Endothelial cell of umbilical vein (primary cell): Measurements from ENCODE around the gene CFAP77.

ENCODE experiments used
- CTCF ChIP-seq, 2 donors: IDR thresholded peaks; 1 replicate in 1 of 2; 2 replicates in 1 of 2; pipeline ENCODE4 v1.5.1; 2011; ENCODE audit warnings: low read length in 2 of 2, mild to moderate bottlenecking in 2 of 2, moderate library complexity in 2 of 2, control low read depth in 1 of 2, inconsistent platforms in 1 of 2, low read depth in 1 of 2; ENCODE audit not compliant: insufficient read depth in 1 of 2; ENCODE audit errors: extremely low read depth in 1 of 2
- EZH2 ChIP-seq: IDR thresholded peaks from 2 replicates; pipeline ENCODE4 v1.6.1; 2012; ENCODE audit warnings: borderline replicate concordance, low read depth, mild to moderate bottlenecking, moderate library complexity, low read length, inconsistent platforms; ENCODE audit not compliant: severe bottlenecking
- JUN ChIP-seq: IDR thresholded peaks from 2 replicates; pipeline ENCODE4 v1.6.1; 2011; ENCODE audit warnings: borderline replicate concordance, low read depth; ENCODE audit not compliant: insufficient read length, insufficient read depth
- MAX ChIP-seq: IDR thresholded peaks from 2 replicates; pipeline ENCODE4 v1.6.1; 2011; ENCODE audit not compliant: insufficient read depth, insufficient read length
- MYC ChIP-seq: IDR thresholded peaks from one replicate; pipeline ENCODE4 v1.6.1; 2011; ENCODE audit warnings: mild to moderate bottlenecking, low read depth, low read length
- POLR2A ChIP-seq: IDR thresholded peaks from 2 replicates; pipeline ENCODE4 v1.6.1; 2012; ENCODE audit warnings: low read depth, mild to moderate bottlenecking, control low read depth, low read length

DNA sequence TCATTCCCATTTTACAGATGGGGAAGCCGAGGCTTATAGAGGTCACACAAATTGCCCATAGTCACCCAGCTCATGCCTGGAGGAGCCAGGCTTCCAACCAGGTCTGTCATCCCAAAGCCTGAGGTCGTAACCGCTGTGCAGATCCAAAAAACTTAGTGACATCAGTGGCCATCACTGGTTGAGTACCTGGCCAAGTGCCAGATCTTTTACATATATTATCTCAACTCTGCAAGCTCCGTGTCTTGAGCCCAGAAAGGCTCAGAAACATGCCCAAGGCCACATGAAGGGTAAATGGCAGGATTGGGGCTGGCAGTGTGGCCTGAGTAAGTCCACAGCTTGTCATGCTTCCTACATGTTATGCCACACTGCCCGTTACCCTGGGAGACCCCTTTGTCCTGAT lies 13.5 kb downstream of the CFAP77 start:
- TF ChIP-seq CTCF (IDR thresholded peaks at IDR 0.05; ENCODE audit: extremely low read depth in 1 of 2, insufficient read depth in 1 of 2, low read depth in 1 of 2, low read length in 2 of 2) (no peak), POLR2A (no peak), EZH2 (no peak), MAX (no peak), MYC (no peak), JUN (no peak)
